Measurements from ENCODE around the gene AP2B1.

DNA sequence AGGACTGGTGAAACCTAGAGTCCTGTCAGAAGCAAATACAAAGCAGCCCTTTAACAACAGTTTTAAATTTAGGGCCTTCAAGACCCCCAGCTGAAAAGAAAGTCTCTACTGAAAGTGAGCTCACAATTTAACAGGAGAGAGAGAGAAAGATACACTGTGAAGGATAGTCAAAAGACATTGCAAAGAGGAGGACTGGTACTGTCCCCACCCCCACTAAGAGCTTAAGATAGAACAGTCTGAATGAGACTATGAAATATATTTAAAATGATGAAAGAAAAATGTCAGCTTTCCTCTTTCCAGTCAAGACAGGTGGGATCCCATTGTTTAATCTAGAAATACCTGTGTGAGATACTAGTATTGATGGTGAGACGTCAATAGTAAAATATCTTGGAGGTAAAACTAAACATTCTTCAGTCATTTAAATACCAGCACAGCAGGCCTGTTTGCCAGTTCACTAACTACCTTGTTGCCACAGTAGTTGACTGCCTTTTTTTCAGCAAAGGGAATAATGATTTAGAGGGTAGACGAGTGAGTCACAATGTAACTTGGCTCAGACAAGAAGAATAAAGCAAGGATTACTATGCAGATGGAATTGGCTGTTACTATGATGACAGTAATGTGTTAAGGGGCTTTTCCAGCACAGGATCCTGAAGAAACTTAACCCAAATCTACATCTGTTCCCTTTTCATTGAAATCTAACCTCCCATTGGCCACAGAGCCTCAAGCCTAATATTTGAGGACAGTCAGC is 97.1 kb downstream of the AP2B1 start:
- no peak for TF ChIP-seq CTCF (conservative IDR thresholded peaks at IDR 0.05; ENCODE audit: low read depth, low read length)
- TF ChIP-seq EZH2 (IDR thresholded peaks at IDR 0.05; ENCODE audit: low read length, unreplicated experiment) = no peak
- no peak for TF ChIP-seq EZH2phosphoT487 (IDR thresholded peaks at IDR 0.05; ENCODE audit: borderline replicate concordance, low read length)

Data from PC-3 (cell line).